ENCODE results near the gene DNM1L. TPM values are rescaled to one million over a fixed set of nuclear protein-coding genes. Genes with fewer than 3 reads are reported as not detected.

DNM1L gene
- total RNA-seq, 1 experiment from 2014 or later, result 102 TPM

- no peak overlapping the region for H3K27ac ChIP-seq (ENCODE audit: low read depth, low read length, poor library complexity, severe bottlenecking)
- no peak overlapping the region for H3K4me3 ChIP-seq (ENCODE audit: low read depth, low read length, poor library complexity, severe bottlenecking)
- TF ChIP-seq EZH2 (IDR thresholded peaks at IDR 0.05; ENCODE audit: borderline replicate concordance, low read depth, low read length, poor library complexity, severe bottlenecking), result no peak
- TF ChIP-seq CTCF (conservative IDR thresholded peaks at IDR 0.05; ENCODE audit: low read depth, low read length), result no peak
- H3K9me3 ChIP-seq (ENCODE audit: low read depth, low read length, poor library complexity, severe bottlenecking), result no peaks in the 10 kb centered on the region
- intact Hi-C loops (cut with micrococcal nuclease; ENCODE audit: unreplicated experiment), result no loop called here
- ChIA-PET CTCF (no interaction called here), POLR2A (ENCODE audit: low non-redundant PET) (no interaction called here)
- no TSS peak for BruUV-seq (replicated peaks)
- peaks cover 68% of the 10 kb centered on the region for H3K36me3 ChIP-seq (ENCODE audit: insufficient read depth, low read length, poor library complexity, severe bottlenecking)
- H3K27me3 ChIP-seq (replicated peaks; ENCODE audit: insufficient read depth, low read depth, low read length, poor library complexity), result no peaks in the 10 kb centered on the region
- no peaks in the 10 kb centered on the region for H3K4me1 ChIP-seq (ENCODE audit: insufficient read depth, low read length, poor library complexity, severe bottlenecking)
- DNase-seq (ENCODE audit: low spot score), result no peak
These were observed 55.9 kb downstream of the DNM1L start for GRCh38 chr12:32734952-32735351.

- H3K27me3 ChIP-seq (replicated peaks; ENCODE audit: insufficient read depth, low read depth, low read length, poor library complexity), result no peaks in the 10 kb centered on the region
- ChIA-PET POLR2A (ENCODE audit: low non-redundant PET) (no interaction called here), CTCF (interaction anchor here (0.7 kb wide), 1 partner anchor 1286 kb away, joined by 6 read pairs; the partner anchor contains the start of gene ALG10)
- intact Hi-C loops (cut with micrococcal nuclease; ENCODE audit: unreplicated experiment), result no loop called here
- no peaks in the 10 kb centered on the region for H3K4me1 ChIP-seq (ENCODE audit: insufficient read depth, low read length, poor library complexity, severe bottlenecking)
- no peak overlapping the region for H3K27ac ChIP-seq (ENCODE audit: low read depth, low read length, poor library complexity, severe bottlenecking)
- no peak for DNase-seq (ENCODE audit: low spot score)
- BruUV-seq (replicated peaks), result no TSS peak
- H3K36me3 ChIP-seq (ENCODE audit: insufficient read depth, low read length, poor library complexity, severe bottlenecking), result peaks cover 76% of the 10 kb centered on the region
- no peaks in the 10 kb centered on the region for H3K9me3 ChIP-seq (ENCODE audit: low read depth, low read length, poor library complexity, severe bottlenecking)
- H3K4me3 ChIP-seq (ENCODE audit: low read depth, low read length, poor library complexity, severe bottlenecking), result no peak overlapping the region
- TF ChIP-seq CTCF (conservative IDR thresholded peaks at IDR 0.05; ENCODE audit: low read depth, low read length) (no peak), EZH2 (IDR thresholded peaks at IDR 0.05; ENCODE audit: borderline replicate concordance, low read depth, low read length, poor library complexity, severe bottlenecking) (no peak)
These were observed 57.3 kb downstream of the DNM1L start for GRCh38 chr12:32736445-32736844.

- CTCF ChIA-PET, result no interaction called here
- POLR2A ChIA-PET (ENCODE audit: low non-redundant PET), result no interaction called here
- Histone ChIP-seq H3K4me1 (ENCODE audit: insufficient read depth, low read length, poor library complexity, severe bottlenecking) (no peaks in the 10 kb centered on the region), H3K27me3 (replicated peaks; ENCODE audit: insufficient read depth, low read depth, low read length, poor library complexity) (no peaks in the 10 kb centered on the region), H3K27ac (ENCODE audit: low read depth, low read length, poor library complexity, severe bottlenecking) (no peak overlapping the region), H3K4me3 (ENCODE audit: low read depth, low read length, poor library complexity, severe bottlenecking) (no peak overlapping the region), H3K36me3 (ENCODE audit: insufficient read depth, low read length, poor library complexity, severe bottlenecking) (peaks cover 85% of the 10 kb centered on the region), H3K9me3 (ENCODE audit: low read depth, low read length, poor library complexity, severe bottlenecking) (no peaks in the 10 kb centered on the region)
- BruUV-seq (replicated peaks), result no TSS peak
- intact Hi-C loops (cut with micrococcal nuclease; ENCODE audit: unreplicated experiment), result no loop called here
- no peak for DNase-seq (ENCODE audit: low spot score)
- TF ChIP-seq CTCF (conservative IDR thresholded peaks at IDR 0.05; ENCODE audit: low read depth, low read length) (no peak), EZH2 (IDR thresholded peaks at IDR 0.05; ENCODE audit: borderline replicate concordance, low read depth, low read length, poor library complexity, severe bottlenecking) (no peak)
These were observed 58.6 kb downstream of the DNM1L start for GRCh38 chr12:32737715-32738114.

Data from A673 (cell line).